NCI-H1930 (cell line): Measurements from ENCODE around the gene BCDIN3D.
"Not testable (repeated sequence)": the region's sequence is repeated elsewhere in the genome, so short reads cannot be mapped to it uniquely, and the experiment has no call there.

Source experiments
- DNase-seq, 2 experiments: peaks; one replicate each; lab custom pipeline; 2025; lab: John Stamatoyannopoulos, UW

BCDIN3D gene

DNA sequence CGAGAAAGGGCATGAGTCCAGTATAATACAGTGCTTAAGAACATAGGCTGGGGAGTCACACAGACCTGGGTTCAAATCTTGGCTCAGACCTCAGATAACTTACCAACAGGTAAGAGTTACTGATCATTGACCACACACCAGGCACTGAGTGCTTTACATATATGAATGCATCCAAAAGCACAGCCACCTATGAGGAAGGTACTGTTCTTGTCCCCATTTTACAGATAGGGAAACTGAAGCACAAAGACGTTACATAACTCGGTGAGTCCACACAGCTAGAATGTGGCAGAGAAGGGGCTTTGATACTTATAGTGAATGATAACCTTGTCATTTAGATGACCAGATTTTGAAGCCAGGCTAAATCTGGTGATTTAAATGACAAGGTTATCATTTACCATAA lies 33.2 kb upstream of the BCDIN3D start:
- no peak for DNase-seq

- DNase-seq: no peak
Observed at GRCh38 chr12:49875115-49875720, 32.3 kb upstream of the BCDIN3D start.

DNA sequence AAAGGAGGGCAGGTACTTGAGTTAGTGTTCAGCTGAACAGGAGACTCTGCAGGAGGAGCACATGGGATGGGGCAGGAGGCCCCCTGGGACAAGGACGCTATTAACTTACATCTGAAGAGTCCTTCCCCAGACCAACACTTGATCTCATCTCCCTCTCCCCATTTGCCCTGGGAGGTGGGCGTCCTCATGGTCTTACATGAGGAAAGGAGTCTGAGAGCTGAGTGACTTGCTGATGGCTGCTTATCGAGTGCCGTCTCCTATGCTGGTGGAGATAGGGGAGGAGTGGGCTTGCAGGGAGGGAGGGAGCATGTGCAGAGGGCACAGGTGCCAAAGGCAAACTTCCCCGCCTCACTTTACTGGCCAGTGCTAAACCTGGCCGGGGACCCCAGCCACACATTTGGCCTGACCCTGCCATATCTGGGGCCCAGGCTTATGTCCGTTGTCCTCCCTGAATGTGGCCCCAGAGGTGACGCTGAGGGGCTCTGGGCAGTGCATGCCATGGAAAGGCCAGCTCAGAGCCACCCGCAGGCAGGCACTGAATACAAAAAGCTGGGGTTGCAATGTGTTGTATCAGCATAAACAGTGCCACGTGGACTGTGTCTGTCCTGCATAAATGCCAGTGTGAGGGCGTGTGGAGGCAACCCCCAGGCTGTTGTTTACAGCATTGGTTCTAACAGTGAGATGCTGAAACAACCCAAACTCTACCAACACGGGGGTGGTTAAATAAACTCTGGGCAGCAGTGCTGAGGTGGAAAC lies 31.4 kb upstream of the BCDIN3D start:
- no peak for DNase-seq

DNA sequence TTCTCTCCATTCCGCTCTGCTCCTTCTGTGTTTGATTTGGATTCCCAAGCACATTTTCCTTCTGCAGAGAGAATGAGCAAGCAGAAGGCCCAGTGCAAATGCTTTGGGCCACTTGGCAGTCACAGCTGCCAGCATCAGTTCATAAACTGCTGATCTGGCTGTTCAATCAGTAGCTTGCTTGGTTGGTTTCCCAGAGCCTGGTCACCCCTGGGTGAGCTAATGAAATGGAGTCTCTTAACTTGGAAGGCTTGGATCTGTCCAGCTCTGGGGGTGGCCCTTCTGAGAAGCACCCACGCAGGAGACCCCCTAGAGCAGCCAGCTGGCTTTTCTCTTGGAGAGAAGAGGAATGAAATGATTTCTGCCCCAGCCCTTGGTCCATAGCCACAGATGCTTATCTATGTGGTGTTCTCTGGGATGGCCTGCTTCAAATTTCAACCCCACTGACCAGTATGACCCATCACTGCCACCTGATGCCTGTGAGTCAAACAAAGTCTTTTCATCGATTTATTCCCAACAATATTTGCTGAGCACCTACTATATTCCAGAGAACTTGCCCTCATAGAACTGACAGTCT lies 30.5 kb upstream of the BCDIN3D start:
- DNase-seq: no peak

- no peak for DNase-seq
Observed at GRCh38 chr12:49872781-49873181, 29.9 kb upstream of the BCDIN3D start.

- no peak for DNase-seq
Observed at GRCh38 chr12:49872381-49872780, 29.5 kb upstream of the BCDIN3D start.

GRCh38 chr12:49871811-49872251 lies 28.9 kb upstream of the BCDIN3D start:
- DNase-seq: not testable (repeated sequence)

- DNase-seq: no peak
Observed at GRCh38 chr12:49871263-49871561, 28.3 kb upstream of the BCDIN3D start.

- no peak for DNase-seq
Observed at GRCh38 chr12:49870501-49871262, 27.8 kb upstream of the BCDIN3D start.

DNA sequence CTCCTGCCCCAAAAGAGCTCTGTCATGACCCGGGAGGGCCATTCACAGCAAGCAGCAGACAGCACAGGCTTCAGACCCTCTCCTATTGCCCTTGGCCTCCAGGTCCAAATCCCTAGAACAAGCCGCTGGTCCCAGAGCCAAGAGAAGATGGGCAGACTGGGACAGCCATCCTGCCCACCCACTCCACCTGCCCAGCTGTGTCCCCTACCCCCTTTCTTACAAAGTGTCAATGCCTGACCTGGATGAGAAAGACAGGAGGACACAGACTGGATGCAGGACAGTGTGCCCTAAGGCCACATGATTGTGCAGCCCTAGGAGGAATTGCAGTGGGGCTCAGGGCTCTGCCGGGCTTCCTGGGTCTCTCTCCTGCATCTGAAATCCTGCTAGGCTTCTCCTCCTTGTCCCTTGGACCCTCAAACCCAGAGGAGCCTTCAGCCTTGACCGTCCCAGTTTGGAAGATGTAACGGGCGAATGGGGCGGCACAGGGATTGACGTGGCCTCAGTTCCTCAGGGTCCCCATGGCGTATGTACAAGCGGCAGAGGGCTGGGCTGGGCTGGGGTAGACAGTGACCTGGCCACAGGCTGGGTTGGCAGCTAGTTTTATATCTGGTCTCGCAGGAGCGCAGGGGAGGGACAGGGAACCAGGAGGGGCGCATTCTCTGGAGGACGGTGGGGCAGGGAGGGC lies 27.1 kb upstream of the BCDIN3D start:
- no peak for DNase-seq

GRCh38 chr12:49868952-49869815 lies 26.3 kb upstream of the BCDIN3D start:
- DNase-seq: no peak

DNA sequence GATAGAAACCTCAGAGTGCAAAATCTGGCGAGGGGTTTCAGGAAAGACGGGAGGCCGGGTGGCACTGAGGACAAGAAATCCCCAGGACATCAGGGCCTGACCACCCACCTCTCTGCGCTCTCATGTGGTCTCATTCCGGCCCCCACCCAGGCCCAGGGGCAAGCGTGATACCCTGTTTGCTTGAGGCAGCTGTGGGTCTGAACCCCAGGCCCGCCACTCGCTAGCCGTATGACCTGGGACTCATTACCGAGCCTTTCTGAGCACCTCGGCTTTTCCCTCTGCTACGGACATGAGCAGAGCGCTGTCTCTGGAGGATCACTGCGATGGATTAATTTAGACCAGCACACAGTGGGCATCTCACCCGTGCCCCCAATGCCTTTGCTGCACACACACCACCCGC lies 25.5 kb upstream of the BCDIN3D start:
- no peak for DNase-seq

DNA sequence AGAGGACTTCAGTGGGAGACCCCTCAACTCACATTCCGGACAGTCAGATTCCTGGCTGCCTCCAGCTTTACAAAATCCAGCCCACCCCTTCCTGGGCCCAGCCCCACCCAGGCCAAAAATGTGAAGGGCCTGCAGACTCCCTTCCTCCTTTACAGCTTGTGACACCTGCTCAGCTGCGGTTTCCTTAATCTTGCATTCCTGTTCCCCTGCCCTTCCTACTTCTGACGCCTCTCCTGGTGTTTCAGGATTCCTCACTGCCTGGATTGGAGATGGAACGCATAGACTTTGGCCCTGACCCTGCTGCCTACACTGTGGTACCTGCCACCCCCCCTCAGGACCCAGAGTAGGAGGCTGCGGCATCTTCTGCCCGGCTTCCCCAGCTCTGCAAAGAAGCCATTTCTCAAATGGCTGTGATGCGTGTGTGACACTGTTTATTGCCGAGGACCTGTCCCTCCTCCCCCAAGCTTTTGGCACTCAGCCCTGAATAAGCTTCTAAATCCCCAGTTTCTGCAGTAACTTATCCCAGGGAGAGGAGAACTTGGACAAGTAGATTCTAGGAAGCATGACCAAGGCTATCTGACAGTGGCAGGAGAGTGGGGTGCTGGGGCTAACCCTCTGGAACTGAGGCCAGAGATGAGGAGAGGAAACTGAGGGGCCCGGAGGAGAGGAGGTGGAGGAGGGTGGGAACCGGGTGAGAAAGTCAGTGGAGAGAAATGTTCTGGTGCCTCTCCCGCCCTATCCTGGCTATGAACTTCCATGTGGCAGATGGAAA lies 24.9 kb upstream of the BCDIN3D start:
- DNase-seq: no peak

GRCh38 chr12:49866859-49867569 lies 24.1 kb upstream of the BCDIN3D start:
- peak; percentile 20 to 63 for DNase-seq

GRCh38 chr12:49865782-49866135 lies 22.9 kb upstream of the BCDIN3D start:
- DNase-seq: no peak

GRCh38 chr12:49865109-49865781 lies 22.3 kb upstream of the BCDIN3D start:
- no peak for DNase-seq

- DNase-seq: no peak
Observed at GRCh38 chr12:49864798-49865090, 21.8 kb upstream of the BCDIN3D start.

GRCh38 chr12:49863946-49864797 lies 21.3 kb upstream of the BCDIN3D start:
- no peak for DNase-seq

- DNase-seq: not testable (repeated sequence)
Observed at GRCh38 chr12:49860921-49861320, 18.0 kb upstream of the BCDIN3D start.
